HL-60 (cell line): ENCODE measurements around the gene FOXP1.

Source experiments
- DNase-seq, 2 experiments: peaks; one replicate each; pipeline ENCODE4 v3.0.0-alpha.2; 2010 to 2020; ENCODE audit warnings: low read depth in 1 of 2, low spot score in 1 of 2
- H3K27ac ChIP-seq: fragments of 250-450 bp; sonication (Bioruptor Pico); replicated peaks from 2 replicates; pipeline ENCODE4 v1.5.1; 2020; ENCODE audit warnings: mild to moderate bottlenecking, moderate library complexity
- H3K27me3 ChIP-seq: fragments of 250-450 bp; sonication (Bioruptor Pico); 2 replicates; pipeline ENCODE4 v1.5.1; 2021; ENCODE audit warnings: mild to moderate bottlenecking, moderate library complexity; ENCODE audit not compliant: insufficient read depth, poor library complexity, severe bottlenecking
- H3K4me3 ChIP-seq: replicated peaks from 2 replicates; pipeline ENCODE4 v1.5.1; 2011; ENCODE audit warnings: mild to moderate bottlenecking, control low read depth, low read length; ENCODE audit not compliant: insufficient read depth
- GABPA ChIP-seq: IDR thresholded peaks from 2 replicates; pipeline ENCODE4 v1.6.1; 2012; ENCODE audit warnings: low read depth
- POLR2AphosphoS5 ChIP-seq: IDR thresholded peaks from 2 replicates; pipeline ENCODE4 v1.6.1; 2012; ENCODE audit warnings: low read depth
- SPI1 ChIP-seq: IDR thresholded peaks from 2 replicates; pipeline ENCODE4 v1.6.1; 2012; ENCODE audit warnings: low read depth, mild to moderate bottlenecking, borderline replicate concordance
- TF ChIP-seq, protein P1 (sequence below): IDR thresholded peaks from 2 replicates; pipeline ENCODE4 v1.6.1; 2012; ENCODE audit warnings: low read depth; ENCODE audit not compliant: insufficient replicate concordance
- TF ChIP-seq, protein P2 (sequence below): IDR thresholded peaks from one replicate; pipeline ENCODE4 v1.5.1; 2011; ENCODE audit warnings: low read length, control low read depth, inconsistent platforms; ENCODE audit not compliant: insufficient read depth

The FOXP1 gene

DNA sequence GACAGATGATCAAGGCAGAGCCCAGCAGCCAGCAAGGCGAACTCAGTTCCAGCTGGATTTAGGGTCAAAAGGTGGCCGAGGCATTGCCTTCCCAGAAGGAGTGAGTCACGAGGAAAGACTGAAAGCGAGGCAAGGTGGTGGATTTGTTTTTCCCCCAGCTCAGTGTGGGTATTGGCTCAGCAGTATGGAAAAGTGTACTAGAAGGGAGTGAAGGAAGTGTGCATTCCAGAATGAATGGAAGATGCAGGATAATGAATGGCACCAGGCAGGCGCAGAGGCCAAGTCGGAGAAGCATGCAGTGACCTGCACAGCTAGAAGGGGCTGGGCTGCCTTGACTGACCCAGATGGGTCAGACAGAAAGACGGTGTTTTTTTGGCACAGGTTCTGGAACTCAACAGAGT is 46.3 kb downstream of the FOXP1 start:
- Histone ChIP-seq H3K27ac (no peak overlapping the region), H3K4me3 (no peak overlapping the region), H3K27me3 (no peaks in the 10 kb centered on the region)
- TF ChIP-seq SPI1 = no peak
- no peak for TF ChIP-seq POLR2AphosphoS5
- TF ChIP-seq, protein P1, sequence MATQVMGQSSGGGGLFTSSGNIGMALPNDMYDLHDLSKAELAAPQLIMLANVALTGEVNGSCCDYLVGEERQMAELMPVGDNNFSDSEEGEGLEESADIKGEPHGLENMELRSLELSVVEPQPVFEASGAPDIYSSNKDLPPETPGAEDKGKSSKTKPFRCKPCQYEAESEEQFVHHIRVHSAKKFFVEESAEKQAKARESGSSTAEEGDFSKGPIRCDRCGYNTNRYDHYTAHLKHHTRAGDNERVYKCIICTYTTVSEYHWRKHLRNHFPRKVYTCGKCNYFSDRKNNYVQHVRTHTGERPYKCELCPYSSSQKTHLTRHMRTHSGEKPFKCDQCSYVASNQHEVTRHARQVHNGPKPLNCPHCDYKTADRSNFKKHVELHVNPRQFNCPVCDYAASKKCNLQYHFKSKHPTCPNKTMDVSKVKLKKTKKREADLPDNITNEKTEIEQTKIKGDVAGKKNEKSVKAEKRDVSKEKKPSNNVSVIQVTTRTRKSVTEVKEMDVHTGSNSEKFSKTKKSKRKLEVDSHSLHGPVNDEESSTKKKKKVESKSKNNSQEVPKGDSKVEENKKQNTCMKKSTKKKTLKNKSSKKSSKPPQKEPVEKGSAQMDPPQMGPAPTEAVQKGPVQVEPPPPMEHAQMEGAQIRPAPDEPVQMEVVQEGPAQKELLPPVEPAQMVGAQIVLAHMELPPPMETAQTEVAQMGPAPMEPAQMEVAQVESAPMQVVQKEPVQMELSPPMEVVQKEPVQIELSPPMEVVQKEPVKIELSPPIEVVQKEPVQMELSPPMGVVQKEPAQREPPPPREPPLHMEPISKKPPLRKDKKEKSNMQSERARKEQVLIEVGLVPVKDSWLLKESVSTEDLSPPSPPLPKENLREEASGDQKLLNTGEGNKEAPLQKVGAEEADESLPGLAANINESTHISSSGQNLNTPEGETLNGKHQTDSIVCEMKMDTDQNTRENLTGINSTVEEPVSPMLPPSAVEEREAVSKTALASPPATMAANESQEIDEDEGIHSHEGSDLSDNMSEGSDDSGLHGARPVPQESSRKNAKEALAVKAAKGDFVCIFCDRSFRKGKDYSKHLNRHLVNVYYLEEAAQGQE = no peak
- no peak for TF ChIP-seq GABPA
- TF ChIP-seq, protein P2, sequence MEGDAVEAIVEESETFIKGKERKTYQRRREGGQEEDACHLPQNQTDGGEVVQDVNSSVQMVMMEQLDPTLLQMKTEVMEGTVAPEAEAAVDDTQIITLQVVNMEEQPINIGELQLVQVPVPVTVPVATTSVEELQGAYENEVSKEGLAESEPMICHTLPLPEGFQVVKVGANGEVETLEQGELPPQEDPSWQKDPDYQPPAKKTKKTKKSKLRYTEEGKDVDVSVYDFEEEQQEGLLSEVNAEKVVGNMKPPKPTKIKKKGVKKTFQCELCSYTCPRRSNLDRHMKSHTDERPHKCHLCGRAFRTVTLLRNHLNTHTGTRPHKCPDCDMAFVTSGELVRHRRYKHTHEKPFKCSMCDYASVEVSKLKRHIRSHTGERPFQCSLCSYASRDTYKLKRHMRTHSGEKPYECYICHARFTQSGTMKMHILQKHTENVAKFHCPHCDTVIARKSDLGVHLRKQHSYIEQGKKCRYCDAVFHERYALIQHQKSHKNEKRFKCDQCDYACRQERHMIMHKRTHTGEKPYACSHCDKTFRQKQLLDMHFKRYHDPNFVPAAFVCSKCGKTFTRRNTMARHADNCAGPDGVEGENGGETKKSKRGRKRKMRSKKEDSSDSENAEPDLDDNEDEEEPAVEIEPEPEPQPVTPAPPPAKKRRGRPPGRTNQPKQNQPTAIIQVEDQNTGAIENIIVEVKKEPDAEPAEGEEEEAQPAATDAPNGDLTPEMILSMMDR = no peak
- no peak for DNase-seq

- TF ChIP-seq SPI1 (no peak), GABPA (no peak), POLR2AphosphoS5 (no peak)
- TF ChIP-seq, protein P1 = no peak
- TF ChIP-seq, protein P2 = no peak
- H3K4me3 ChIP-seq = no peak overlapping the region
- no peaks in the 10 kb centered on the region for H3K27me3 ChIP-seq
- DNase-seq = no peak
- H3K27ac ChIP-seq = no peak overlapping the region
Observed at GRCh38 chr3:71536376-71536965, 47.1 kb downstream of the FOXP1 start.

DNA sequence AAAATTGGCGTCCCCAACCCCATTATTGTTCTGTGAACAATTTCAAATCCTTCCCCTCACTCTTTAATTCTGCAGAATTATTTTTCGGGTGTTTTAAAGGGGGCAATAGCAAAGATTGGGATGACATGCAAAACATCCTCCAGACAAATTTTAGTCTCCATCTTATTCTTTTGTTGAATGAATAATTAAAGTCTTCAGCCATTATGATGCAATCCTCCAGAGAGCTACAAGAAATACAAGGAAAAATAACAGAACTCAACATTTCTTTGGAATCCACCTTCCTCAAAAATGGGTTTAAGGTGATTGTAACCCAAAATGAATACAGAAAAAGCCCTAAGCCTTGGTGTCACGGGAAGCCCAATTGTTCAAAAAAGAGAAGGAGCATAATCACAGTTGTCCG is 49.9 kb downstream of the FOXP1 start:
- Histone ChIP-seq H3K27me3 (no peaks in the 10 kb centered on the region), H3K4me3 (no peak overlapping the region), H3K27ac (no peak overlapping the region)
- TF ChIP-seq, protein P2 = no peak
- TF ChIP-seq GABPA = no peak
- TF ChIP-seq POLR2AphosphoS5 = no peak
- TF ChIP-seq, protein P1 = no peak
- TF ChIP-seq SPI1 = no peak
- no peak for DNase-seq
